Activated T-helper 9 cell treated with anti-CD3 and anti-CD28 coated beads, Interleukin-2, amount 50 U/mL, for 16 hours (primary cell): Measurements from ENCODE around the gene ERCC5.

ENCODE experiments used
- DNase-seq: peaks from one replicate; pipeline ENCODE4 v3.0.0-alpha.2; 2020; ENCODE audit warnings: low read depth

ERCC5 gene

GRCh38 chr13:102892503-102892902 is 46.7 kb downstream of the ERCC5 start:
- DNase-seq: no peak

- no peak for DNase-seq
Measured at GRCh38 chr13:102897371-102898138, 51.7 kb downstream of the ERCC5 start.

- no peak for DNase-seq
Measured at GRCh38 chr13:102900193-102900608, 54.4 kb downstream of the ERCC5 start.

GRCh38 chr13:102901056-102901455 is 55.2 kb downstream of the ERCC5 start:
- DNase-seq: no peak

- DNase-seq: no peak
Measured at GRCh38 chr13:102901615-102902305, 55.9 kb downstream of the ERCC5 start.

- no peak for DNase-seq
Measured at GRCh38 chr13:102902789-102903347, 57.0 kb downstream of the ERCC5 start.

GRCh38 chr13:102903659-102904407 is 58.0 kb downstream of the ERCC5 start:
- no peak for DNase-seq

GRCh38 chr13:102904408-102904862 is 58.6 kb downstream of the ERCC5 start:
- DNase-seq: no peak

- DNase-seq: no peak
Measured at GRCh38 chr13:102905905-102906771, 60.3 kb downstream of the ERCC5 start.

GRCh38 chr13:102907016-102907756 is 61.4 kb downstream of the ERCC5 start:
- DNase-seq: no peak

GRCh38 chr13:102907886-102908515 is 62.2 kb downstream of the ERCC5 start:
- no peak for DNase-seq

GRCh38 chr13:102909971-102910370 is 64.1 kb downstream of the ERCC5 start:
- no peak for DNase-seq

GRCh38 chr13:102911336-102911735 is 65.5 kb downstream of the ERCC5 start:
- DNase-seq: no peak

- DNase-seq: no peak
Measured at GRCh38 chr13:102912599-102912998, 66.8 kb downstream of the ERCC5 start.

GRCh38 chr13:102913914-102914313 is 68.1 kb downstream of the ERCC5 start:
- DNase-seq: no peak

GRCh38 chr13:102914339-102914930 is 68.6 kb downstream of the ERCC5 start:
- DNase-seq: no peak

- DNase-seq: no peak
Measured at GRCh38 chr13:102915393-102915930, 69.6 kb downstream of the ERCC5 start.

GRCh38 chr13:102917019-102917418 is 71.2 kb downstream of the ERCC5 start:
- no peak for DNase-seq

- DNase-seq: no peak
Measured at GRCh38 chr13:102922184-102922583, 76.4 kb downstream of the ERCC5 start.
